Measurements from ENCODE around the gene CLASP1.

Gene CLASP1

GRCh38 chr2:121599963-121600651 is 49.2 kb downstream of the CLASP1 start:
- H3K27ac ChIP-seq (ENCODE audit: low read length), result no peak overlapping the region
- H3K4me1 ChIP-seq (ENCODE audit: control insufficient read depth, insufficient read depth, low read length), result no peaks in the 10 kb centered on the region
- DNase-seq (ENCODE audit: low read depth, low spot score), result no peak
- no peaks in the 10 kb centered on the region for H3K9me3 ChIP-seq (ENCODE audit: control insufficient read depth, insufficient read depth, low read length)
- H3K27me3 ChIP-seq (ENCODE audit: control insufficient read depth, insufficient read depth, low read length), result no peaks in the 10 kb centered on the region
- no peaks in the 10 kb centered on the region for H3K36me3 ChIP-seq (ENCODE audit: control insufficient read depth, insufficient read depth, low read length)
- H3K4me3 ChIP-seq (ENCODE audit: low read length), result no peak overlapping the region

- no CpG with 5 or more reads among the region's 2 CpGs for WGBS (ENCODE audit: insufficient coverage, insufficient read length)
- Histone ChIP-seq H3K4me3 (ENCODE audit: low read length) (no peak overlapping the region), H3K9me3 (ENCODE audit: control insufficient read depth, insufficient read depth, low read length) (no peaks in the 10 kb centered on the region), H3K27ac (ENCODE audit: low read length) (no peak overlapping the region), H3K36me3 (ENCODE audit: control insufficient read depth, insufficient read depth, low read length) (no peaks in the 10 kb centered on the region), H3K4me1 (ENCODE audit: control insufficient read depth, insufficient read depth, low read length) (no peaks in the 10 kb centered on the region), H3K27me3 (ENCODE audit: control insufficient read depth, insufficient read depth, low read length) (no peaks in the 10 kb centered on the region)
- no peak for DNase-seq (ENCODE audit: low read depth, low spot score)
These were observed 51.2 kb downstream of the CLASP1 start for GRCh38 chr2:121598087-121598486.

- Histone ChIP-seq H3K9me3 (ENCODE audit: control insufficient read depth, insufficient read depth, low read length) (no peaks in the 10 kb centered on the region), H3K4me1 (ENCODE audit: control insufficient read depth, insufficient read depth, low read length) (no peaks in the 10 kb centered on the region), H3K27me3 (ENCODE audit: control insufficient read depth, insufficient read depth, low read length) (no peaks in the 10 kb centered on the region), H3K27ac (ENCODE audit: low read length) (no peak overlapping the region), H3K36me3 (ENCODE audit: control insufficient read depth, insufficient read depth, low read length) (no peaks in the 10 kb centered on the region), H3K4me3 (ENCODE audit: low read length) (no peak overlapping the region)
- WGBS (ENCODE audit: insufficient coverage, insufficient read length), result no CpG with 5 or more reads among the region's 11 CpGs
- DNase-seq (ENCODE audit: low read depth, low spot score), result no peak
These were observed 52.8 kb downstream of the CLASP1 start for GRCh38 chr2:121596221-121597080.

GRCh38 chr2:121595012-121595891 is 54.0 kb downstream of the CLASP1 start:
- no peak for DNase-seq (ENCODE audit: low read depth, low spot score)

DNA sequence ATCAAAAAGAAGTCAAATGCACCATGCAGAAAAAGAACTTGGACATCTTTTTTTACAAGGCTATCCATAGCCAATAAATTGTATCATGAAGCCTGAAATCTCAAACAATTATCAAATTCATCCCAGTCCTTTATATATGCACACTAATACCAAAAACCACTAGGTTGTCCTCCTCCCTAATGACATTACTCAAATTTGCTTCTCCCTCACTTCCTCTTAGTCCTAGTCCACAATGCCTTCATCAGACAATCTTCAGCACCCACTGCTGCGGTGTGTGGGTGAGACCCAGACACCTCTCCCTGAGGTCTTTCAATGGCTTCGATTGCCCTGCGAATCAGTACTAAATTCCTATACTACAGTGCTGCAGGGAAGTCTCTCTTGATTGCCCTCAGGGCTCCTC is 58.1 kb downstream of the CLASP1 start:
- Histone ChIP-seq H3K9me3 (ENCODE audit: control insufficient read depth, insufficient read depth, low read length) (no peaks in the 10 kb centered on the region), H3K36me3 (ENCODE audit: control insufficient read depth, insufficient read depth, low read length) (no peaks in the 10 kb centered on the region), H3K4me1 (ENCODE audit: control insufficient read depth, insufficient read depth, low read length) (no peaks in the 10 kb centered on the region), H3K27me3 (ENCODE audit: control insufficient read depth, insufficient read depth, low read length) (no peaks in the 10 kb centered on the region), H3K27ac (ENCODE audit: low read length) (no peak overlapping the region), H3K4me3 (ENCODE audit: low read length) (no peak overlapping the region)
- DNase-seq (ENCODE audit: low read depth, low spot score), result no peak
- WGBS (ENCODE audit: insufficient coverage, insufficient read length), result no CpG with 5 or more reads among the region's 3 CpGs

More at GRCh38 chr2:121595012-121595891, 54.0 kb downstream of the CLASP1 start:
- Histone ChIP-seq H3K9me3 (ENCODE audit: control insufficient read depth, insufficient read depth, low read length) (no peaks in the 10 kb centered on the region), H3K36me3 (ENCODE audit: control insufficient read depth, insufficient read depth, low read length) (no peaks in the 10 kb centered on the region), H3K27me3 (ENCODE audit: control insufficient read depth, insufficient read depth, low read length) (no peaks in the 10 kb centered on the region), H3K27ac (ENCODE audit: low read length) (no peak overlapping the region), H3K4me1 (ENCODE audit: control insufficient read depth, insufficient read depth, low read length) (no peaks in the 10 kb centered on the region), H3K4me3 (ENCODE audit: low read length) (no peak overlapping the region)
- no CpG with 5 or more reads among the region's 6 CpGs for WGBS (ENCODE audit: insufficient coverage, insufficient read length)

DNA sequence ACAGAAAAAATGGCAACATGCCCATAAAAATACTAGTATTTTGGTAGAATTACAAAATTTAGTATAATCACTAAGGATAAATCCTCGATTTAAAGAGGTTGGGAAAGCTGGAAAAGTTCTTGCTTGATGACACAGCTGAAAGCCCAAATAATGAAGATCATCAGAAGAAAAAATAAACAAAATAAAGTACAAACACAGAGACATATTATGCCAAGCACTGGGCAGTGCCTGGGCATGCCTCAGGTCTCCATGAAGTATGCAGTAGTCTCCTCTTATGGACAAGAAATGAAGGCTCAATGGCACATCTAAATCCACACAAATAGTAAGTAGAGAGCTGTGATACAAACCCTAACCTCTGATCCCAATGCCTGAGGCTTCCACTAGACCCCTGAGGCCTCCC is 60.9 kb downstream of the CLASP1 start:
- Histone ChIP-seq H3K4me1 (ENCODE audit: control insufficient read depth, insufficient read depth, low read length) (no peaks in the 10 kb centered on the region), H3K27ac (ENCODE audit: low read length) (no peak overlapping the region), H3K27me3 (ENCODE audit: control insufficient read depth, insufficient read depth, low read length) (no peaks in the 10 kb centered on the region), H3K4me3 (ENCODE audit: low read length) (no peak overlapping the region), H3K9me3 (ENCODE audit: control insufficient read depth, insufficient read depth, low read length) (no peaks in the 10 kb centered on the region), H3K36me3 (ENCODE audit: control insufficient read depth, insufficient read depth, low read length) (no peaks in the 10 kb centered on the region)
- no peak for DNase-seq (ENCODE audit: low read depth, low spot score)
- no CpG with 5 or more reads among the region's 1 CpG for WGBS (ENCODE audit: insufficient coverage, insufficient read length)

DNA sequence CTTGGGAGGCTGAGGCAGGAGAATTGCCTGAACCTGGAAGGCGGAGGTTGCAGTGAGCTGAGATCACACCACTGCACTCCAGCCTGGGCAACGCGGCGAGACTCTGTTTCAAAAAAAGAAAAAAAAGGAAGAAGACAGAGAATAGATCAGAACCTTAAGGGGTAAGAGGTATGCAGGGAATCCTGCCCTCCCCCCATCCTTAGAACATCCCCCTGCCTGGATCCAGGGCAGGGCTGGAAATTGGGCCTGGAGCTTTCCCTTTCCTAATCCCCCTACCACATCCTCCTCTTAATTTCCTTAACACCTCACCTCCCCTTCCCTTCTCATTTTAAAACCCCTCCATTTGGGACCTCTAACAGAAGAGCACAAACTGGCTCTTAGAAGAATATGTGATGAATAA is 62.1 kb downstream of the CLASP1 start:
- no peaks in the 10 kb centered on the region for H3K9me3 ChIP-seq (ENCODE audit: control insufficient read depth, insufficient read depth, low read length)
- H3K27me3 ChIP-seq (ENCODE audit: control insufficient read depth, insufficient read depth, low read length), result no peaks in the 10 kb centered on the region
- no peak overlapping the region for H3K27ac ChIP-seq (ENCODE audit: low read length)
- no CpG with 5 or more reads among the region's 4 CpGs for WGBS (ENCODE audit: insufficient coverage, insufficient read length)
- H3K4me3 ChIP-seq (ENCODE audit: low read length), result no peak overlapping the region
- DNase-seq (ENCODE audit: low read depth, low spot score), result no peak
- no peaks in the 10 kb centered on the region for H3K36me3 ChIP-seq (ENCODE audit: control insufficient read depth, insufficient read depth, low read length)
- no peaks in the 10 kb centered on the region for H3K4me1 ChIP-seq (ENCODE audit: control insufficient read depth, insufficient read depth, low read length)

DNA sequence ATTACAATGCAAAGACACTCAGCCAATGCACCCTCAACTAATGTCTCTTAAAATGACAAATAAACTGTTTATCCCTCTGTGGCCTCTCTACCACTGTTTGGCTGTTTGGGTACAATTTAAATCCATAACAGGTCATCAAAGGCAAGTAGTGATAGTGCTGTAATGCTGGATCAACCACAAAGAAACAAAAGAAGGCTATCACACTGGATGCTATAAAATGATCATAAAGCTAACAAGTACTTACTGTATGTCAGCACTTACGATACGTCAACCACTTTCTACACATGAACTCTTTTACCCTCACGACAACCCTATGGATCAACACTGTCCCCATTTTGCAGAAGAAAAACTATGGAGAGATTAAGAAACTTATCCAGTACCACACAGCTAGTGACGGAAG is 64.5 kb downstream of the CLASP1 start:
- no peak overlapping the region for H3K27ac ChIP-seq (ENCODE audit: low read length)
- WGBS (ENCODE audit: insufficient coverage, insufficient read length), result 100% methylated on average over 1 of the region's 4 CpGs
- no peaks in the 10 kb centered on the region for H3K27me3 ChIP-seq (ENCODE audit: control insufficient read depth, insufficient read depth, low read length)
- no peaks in the 10 kb centered on the region for H3K9me3 ChIP-seq (ENCODE audit: control insufficient read depth, insufficient read depth, low read length)
- H3K4me3 ChIP-seq (ENCODE audit: low read length), result no peak overlapping the region
- H3K36me3 ChIP-seq (ENCODE audit: control insufficient read depth, insufficient read depth, low read length), result no peaks in the 10 kb centered on the region
- no peak for DNase-seq (ENCODE audit: low read depth, low spot score)
- no peaks in the 10 kb centered on the region for H3K4me1 ChIP-seq (ENCODE audit: control insufficient read depth, insufficient read depth, low read length)

DNA sequence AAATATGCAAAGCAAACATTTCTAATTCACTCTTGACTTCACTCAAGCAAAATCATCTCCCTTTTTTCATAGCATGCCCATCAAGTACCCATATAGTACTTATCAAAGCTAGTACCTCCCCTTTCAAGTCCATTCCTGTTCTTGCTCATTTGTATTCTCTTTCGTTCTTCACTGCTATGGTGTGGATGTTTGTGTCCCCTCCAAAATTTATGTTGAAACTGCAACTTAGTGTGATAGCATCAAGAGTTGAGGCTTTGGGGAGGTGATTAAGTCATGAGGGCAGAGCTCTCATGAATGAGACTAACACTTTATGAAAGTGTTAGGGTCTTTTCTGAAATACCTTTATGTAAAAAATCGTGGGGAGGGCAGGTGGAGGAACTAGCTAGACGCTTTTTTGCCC is 65.7 kb downstream of the CLASP1 start:
- Histone ChIP-seq H3K9me3 (ENCODE audit: control insufficient read depth, insufficient read depth, low read length) (no peaks in the 10 kb centered on the region), H3K27ac (ENCODE audit: low read length) (no peak overlapping the region), H3K4me3 (ENCODE audit: low read length) (no peak overlapping the region), H3K27me3 (ENCODE audit: control insufficient read depth, insufficient read depth, low read length) (no peaks in the 10 kb centered on the region), H3K4me1 (ENCODE audit: control insufficient read depth, insufficient read depth, low read length) (no peaks in the 10 kb centered on the region), H3K36me3 (ENCODE audit: control insufficient read depth, insufficient read depth, low read length) (no peaks in the 10 kb centered on the region)
- DNase-seq (ENCODE audit: low read depth, low spot score), result no peak
- no CpG with 5 or more reads among the region's 3 CpGs for WGBS (ENCODE audit: insufficient coverage, insufficient read length)

DNA sequence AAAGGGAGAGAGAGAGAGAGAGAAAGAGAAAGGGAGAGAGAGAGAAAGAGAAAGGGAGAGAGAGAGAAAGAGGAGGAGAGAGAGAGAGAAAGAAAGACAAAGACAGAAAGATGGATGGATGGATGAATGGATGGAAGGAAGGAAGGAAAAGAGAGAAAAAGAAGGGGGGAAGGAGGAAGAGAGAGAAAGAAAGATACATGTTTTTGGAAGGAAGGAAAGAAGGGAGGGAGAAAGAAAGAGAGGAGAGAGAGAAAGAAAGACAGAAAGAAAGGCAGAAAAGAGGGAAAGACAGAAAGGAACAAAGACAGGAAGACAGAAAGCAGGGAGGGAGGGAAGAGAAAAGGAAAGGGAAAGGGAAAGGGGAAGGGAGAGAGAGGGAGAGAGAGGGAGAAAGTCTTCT is 67.0 kb downstream of the CLASP1 start:
- H3K27ac ChIP-seq (ENCODE audit: low read length), result no peak overlapping the region
- no peaks in the 10 kb centered on the region for H3K9me3 ChIP-seq (ENCODE audit: control insufficient read depth, insufficient read depth, low read length)
- no peak for DNase-seq (ENCODE audit: low read depth, low spot score)
- H3K36me3 ChIP-seq (ENCODE audit: control insufficient read depth, insufficient read depth, low read length), result no peaks in the 10 kb centered on the region
- no peaks in the 10 kb centered on the region for H3K27me3 ChIP-seq (ENCODE audit: control insufficient read depth, insufficient read depth, low read length)
- no peaks in the 10 kb centered on the region for H3K4me1 ChIP-seq (ENCODE audit: control insufficient read depth, insufficient read depth, low read length)
- no peak overlapping the region for H3K4me3 ChIP-seq (ENCODE audit: low read length)
